A549 (cell line): ENCODE data around the gene TATDN3. TPM values are rescaled to one million over a fixed set of nuclear protein-coding genes. Genes with fewer than 3 reads are reported as not detected.
"Not testable (repeated sequence)": the region's sequence is repeated elsewhere in the genome, so short reads cannot be mapped to it uniquely, and the experiment has no call there.

Experiments used
- ATAC-seq, 2 experiments: fragments of 200-7000 bp in 1 of 2; fragments of >200 bp in 1 of 2; cut with Nextera tagmentation in 1 of 2; cut with Tn5 transposase in 1 of 2; 3 replicates each; pipeline versions ENCODE4 v1.8.0 to v1.9.1; 2018 to 2020; ENCODE audit warnings: mild to moderate bottlenecking in 1 of 2, moderate library complexity in 1 of 2
- CTCF ChIA-PET: fragments of 300-600 bp; sonication (Branson Sonifier 250); formaldehyde crosslinking; extraction: SDS; loops from one replicate; lab custom pipeline; 2021; ENCODE audit warnings: antibody characterized with exemption, inconsistent platforms; lab: Yijun Ruan, JAX
- POLR2A ChIA-PET: fragments of 350-600 bp; formaldehyde crosslinking; extraction: SDS; loops from one replicate; lab custom pipeline; 2021; ENCODE audit warnings: antibody characterized with exemption, inconsistent platforms; lab: Yijun Ruan, JAX
- DNase-seq, 2 experiments: peaks; one replicate each; pipeline versions ENCODE4 v3.0.0 to v3.0.0-alpha.2; 2011 to 2016; ENCODE audit warnings: low read depth in 1 of 2, low spot score in 1 of 2
- FAIRE-seq: peaks from 2 replicates; lab custom pipeline; 2011; peaks lifted over from hg19 to GRCh38; lab: Jason Lieb, UNC
- H3K27ac ChIP-seq, 2 experiments: fragments of >200 bp; sonication (Bioruptor Twin); formaldehyde crosslinking; 3 replicates each; pipeline ENCODE4 v1.5.1; 2016 to 2017
- H3K4me1 ChIP-seq: fragments of >200 bp; sonication (Bioruptor Twin); formaldehyde crosslinking; 3 replicates; pipeline ENCODE4 v1.6.1; 2016
- H3K4me2 ChIP-seq: fragments of >200 bp; sonication (Bioruptor Twin); formaldehyde crosslinking; 3 replicates; pipeline ENCODE4 v1.6.1; 2016
- H3K4me3 ChIP-seq: fragments of >200 bp; sonication (Bioruptor Twin); formaldehyde crosslinking; 3 replicates; pipeline ENCODE4 v1.5.1; 2016
- H3K9me3 ChIP-seq: fragments of >200 bp; sonication (Bioruptor Twin); formaldehyde crosslinking; 3 replicates; pipeline ENCODE4 v1.6.1; 2016
- ATOH8 ChIP-seq: fragments of 250-450 bp; sonication (Bioruptor Pico); IDR thresholded peaks from 2 replicates; pipeline ENCODE4 v1.5.0; 2020; ENCODE audit warnings: low read depth, mild to moderate bottlenecking, moderate library complexity
- BHLHE40 ChIP-seq: IDR thresholded peaks from 2 replicates; pipeline ENCODE4 v1.6.1; 2012; ENCODE audit warnings: low read depth, low read length, inconsistent platforms
- CHD2 ChIP-seq: fragments of 150-350 bp; IDR thresholded peaks from 2 replicates; pipeline ENCODE4 v1.6.1; 2014; ENCODE audit warnings: low read length; ENCODE audit not compliant: partially characterized antibody
- EHMT2 ChIP-seq: fragments of 200-600 bp; sonication (generic); IDR thresholded peaks from 2 replicates; pipeline ENCODE4 v1.6.1; 2016; ENCODE audit warnings: antibody characterized with exemption, low read depth, mild to moderate bottlenecking, moderate library complexity
- ELK1 ChIP-seq: fragments of 150-350 bp; IDR thresholded peaks from 2 replicates; pipeline ENCODE4 v1.6.1; 2014; ENCODE audit warnings: low read depth, mild to moderate bottlenecking, low read length
- EP300 ChIP-seq, 2 experiments: fragments of >200 bp; sonication (Bioruptor Twin); formaldehyde crosslinking; IDR thresholded peaks; 2 replicates in 1 of 2; 3 replicates in 1 of 2; pipeline ENCODE4 v1.6.1; 2016 to 2017
- FOXS1 ChIP-seq: fragments of 250-450 bp; sonication (Bioruptor Pico); IDR thresholded peaks from 2 replicates; pipeline ENCODE4 v1.5.0; 2020; ENCODE audit warnings: mild to moderate bottlenecking, moderate library complexity
- HOXA7 ChIP-seq: fragments of 250-450 bp; sonication (Bioruptor Pico); IDR thresholded peaks from 2 replicates; pipeline ENCODE4 v1.5.0; 2020; ENCODE audit warnings: mild to moderate bottlenecking, moderate library complexity
- HOXB13 ChIP-seq: fragments of 250-450 bp; sonication (Bioruptor Pico); IDR thresholded peaks from 2 replicates; pipeline ENCODE4 v1.5.0; 2020; ENCODE audit warnings: low read depth, mild to moderate bottlenecking, moderate library complexity
- JUN ChIP-seq, 2 experiments: fragments of >200 bp; sonication (Bioruptor Twin); formaldehyde crosslinking; IDR thresholded peaks; 2 replicates in 1 of 2; 3 replicates in 1 of 2; pipeline ENCODE4 v1.6.1; 2016 to 2017
- KDM1A ChIP-seq: fragments of 200-600 bp; sonication (generic); IDR thresholded peaks from 2 replicates; pipeline ENCODE4 v1.6.1; 2016; ENCODE audit warnings: low read depth, mild to moderate bottlenecking
- MAX ChIP-seq: IDR thresholded peaks from 2 replicates; pipeline ENCODE4 v1.6.1; 2012
- PHF8 ChIP-seq: fragments of 200-600 bp; sonication (generic); IDR thresholded peaks from 2 replicates; pipeline ENCODE4 v1.6.1; 2016; ENCODE audit warnings: low read depth, mild to moderate bottlenecking, antibody characterized with exemption, moderate library complexity, borderline replicate concordance
- RFX5 ChIP-seq: fragments of 450-650 bp; IDR thresholded peaks from 2 replicates; pipeline ENCODE4 v1.7.1; 2014; ENCODE audit warnings: antibody characterized with exemption, mild to moderate bottlenecking, moderate library complexity
- TFCP2L1 ChIP-seq: fragments of 250-450 bp; sonication (Bioruptor Pico); IDR thresholded peaks from 2 replicates; pipeline ENCODE4 v1.5.0; 2021; ENCODE audit warnings: mild to moderate bottlenecking
- TP53 ChIP-seq: fragments of 250-450 bp; sonication (Bioruptor Pico); IDR thresholded peaks from 2 replicates; pipeline ENCODE4 v1.5.0; 2021; ENCODE audit warnings: mild to moderate bottlenecking, moderate library complexity
- ZNF302 ChIP-seq: fragments of 250-450 bp; sonication (Bioruptor Pico); IDR thresholded peaks from 2 replicates; pipeline ENCODE4 v1.9.0; 2021; ENCODE audit warnings: inconsistent platforms, mild to moderate bottlenecking, moderate library complexity
- WGBS: methylation state at CpG from one replicate; pipeline ENCODE4 v1.1.6; 2017; ENCODE audit errors: missing lambda C conversion rate; 5-methylcytosine and 5-hydroxymethylcytosine counted together
- polyA plus RNA-seq, 4 experiments: library from polyadenylated mRNA; depleted of rRNA in 3 of 4; stranded (reverse); fragments of >200 nt; fragmentation: RNase III in 1 of 4; extraction: RNeasy Plus Mini Kit Qiagen cat#74134 plus additional on column Dnase treatment in 1 of 4; gene quantifications; 2 replicates in 3 of 4; 3 replicates in 1 of 4; pipeline ENCODE4 v1.2.3, GENCODE V29; 2011 to 2017
- TF ChIP-seq, protein P1 (sequence below): fragments of >200 bp; sonication (Bioruptor Twin); formaldehyde crosslinking; IDR thresholded peaks from 3 replicates; pipeline ENCODE4 v1.6.1; 2016

The TATDN3 gene
- polyA plus RNA-seq, 2 of the 4 experiments (the other 2 are of a cell fraction): 11.1 to 22.6 TPM

DNA sequence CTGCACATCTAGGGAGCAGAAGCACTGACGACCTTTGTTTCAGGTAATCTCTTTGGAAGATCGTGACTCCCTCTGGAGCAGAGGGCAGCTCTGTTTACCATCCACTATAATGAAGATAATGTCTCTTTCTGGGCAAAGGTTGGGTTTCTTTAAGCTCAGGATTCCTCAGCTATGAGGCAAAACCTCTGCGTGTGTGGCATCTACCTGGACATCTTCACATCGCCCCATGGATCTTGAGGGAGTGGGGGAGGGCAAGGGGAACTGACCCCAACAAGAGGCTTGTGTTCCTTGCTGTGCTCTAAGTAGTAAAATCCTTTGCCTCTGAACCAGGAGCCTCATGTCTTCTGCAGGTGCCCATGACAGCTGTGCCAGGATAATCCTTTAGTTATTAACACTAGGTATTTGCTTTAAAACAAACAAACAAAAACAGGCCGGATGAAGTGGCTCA is 36.2 kb downstream of the TATDN3 start (continued):
- TF ChIP-seq ELK1: no peak
- TF ChIP-seq, all 56 proteins: peak for 0

GRCh38 chr1:212828395-212828794 is 36.7 kb downstream of the TATDN3 start:
- 47% methylated on average over 2 of the region's 2 CpGs for WGBS

GRCh38 chr1:212833211-212834207 is 41.8 kb downstream of the TATDN3 start:
- CTCF ChIA-PET: interaction anchor here (0.6 to 1.2 kb wide), 3 partner anchors 8 to 97 kb away, joined by 3 to 4 read pairs (median 3); no protein-coding TSS in a partner anchor
- Histone ChIP-seq H3K4me1 (peaks cover 23% of the 10 kb centered on the region), H3K4me2 (peak overlapping the region; percentile 69), H3K27ac (peak overlapping the region; percentile 61 to 83)
- H3K9me3 ChIP-seq, FAIRE-seq, H3K4me3 ChIP-seq: not testable (repeated sequence)
- peak in 1 of 2 experiments; percentile 78 for DNase-seq
- 38% methylated on average over 7 of the region's 8 CpGs for WGBS
- POLR2A ChIA-PET: interaction anchor here (0.5 to 1.6 kb wide), 3 partner anchors 24 to 131 kb away, joined by 4 to 10 read pairs (median 8); partner anchors contain the start of gene FLVCR1
- TF ChIP-seq ZNF302 (CRISPR knock-in tag) (peak; percentile 72; the same call in 1 of the 2 replicates), MAX (0 out of 2 replicates have a peak, but pooled peaks have one; percentile 32), FOXS1 (CRISPR knock-in tag) (peak; percentile 57; the same call in 1 of the 2 replicates), HOXB13 (CRISPR knock-in tag) (peak; percentile 56; the same call in 1 of the 2 replicates)
- peak; percentile 77 to 89; a peak in 5 of 6 replicates for ATAC-seq

More at GRCh38 chr1:212828395-212828794, 36.7 kb downstream of the TATDN3 start:
- ATAC-seq (peak in 1 of 2 experiments; percentile 15; a peak in 2 of 6 replicates), FAIRE-seq (no peak), DNase-seq (no peak)
- Histone ChIP-seq H3K4me3 (no peak overlapping the region), H3K4me1 (peaks cover 16% of the 10 kb centered on the region), H3K4me2 (0 out of 3 replicates have a peak overlapping the region, but pooled peaks have one; percentile 33), H3K9me3 (peaks cover 24% of the 10 kb centered on the region), H3K27ac (no peak overlapping the region; a peak in 1 of 6 replicates)
- TF ChIP-seq, protein P1, sequence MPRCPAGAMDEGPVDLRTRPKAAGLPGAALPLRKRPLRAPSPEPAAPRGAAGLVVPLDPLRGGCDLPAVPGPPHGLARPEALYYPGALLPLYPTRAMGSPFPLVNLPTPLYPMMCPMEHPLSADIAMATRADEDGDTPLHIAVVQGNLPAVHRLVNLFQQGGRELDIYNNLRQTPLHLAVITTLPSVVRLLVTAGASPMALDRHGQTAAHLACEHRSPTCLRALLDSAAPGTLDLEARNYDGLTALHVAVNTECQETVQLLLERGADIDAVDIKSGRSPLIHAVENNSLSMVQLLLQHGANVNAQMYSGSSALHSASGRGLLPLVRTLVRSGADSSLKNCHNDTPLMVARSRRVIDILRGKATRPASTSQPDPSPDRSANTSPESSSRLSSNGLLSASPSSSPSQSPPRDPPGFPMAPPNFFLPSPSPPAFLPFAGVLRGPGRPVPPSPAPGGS: no peak
- TF ChIP-seq EP300 (IDR thresholded peaks at IDR 0.05) (no peak), JUN (IDR thresholded peaks at IDR 0.05) (no peak), HOXA7 (CRISPR knock-in tag) (no peak), CHD2 (no peak), KDM1A (no peak), TP53 (CRISPR knock-in tag) (no peak), EHMT2 (no peak), PHF8 (no peak), ATOH8 (CRISPR knock-in tag) (no peak), BHLHE40 (no peak), RFX5 (no peak), MAX (no peak), TFCP2L1 (CRISPR knock-in tag) (no peak)
- CTCF ChIA-PET: interaction anchor here (0.9 to 1.1 kb wide), 2 partner anchors 13 to 17 kb away, joined by 3 to 4 read pairs; no protein-coding TSS in a partner anchor
- POLR2A ChIA-PET: no interaction called here
